Measurements from ENCODE around the gene MAL. TPM values are rescaled to one million over a fixed set of nuclear protein-coding genes. Genes with fewer than 3 reads are reported as not detected.

Gene MAL
- total and polyA plus RNA-seq, 5 donors: 4.5 to 15.5 (median 10.0) TPM

- DNase-seq (peak in 1 of 3 donors; percentile 43), ATAC-seq (peak in 1 of 2 donors; percentile 3)
- no peaks in the 10 kb centered on the region for H3K9me3 ChIP-seq (ENCODE audit: control insufficient read depth, low read length)
- H3K4me1 ChIP-seq (ENCODE audit: control insufficient read depth, insufficient read depth, low read length): peaks cover 14% of the 10 kb centered on the region
- no peaks in the 10 kb centered on the region for H3K27me3 ChIP-seq (ENCODE audit: control insufficient read depth, insufficient read depth)
- H3K4me3 ChIP-seq (ENCODE audit: low read length): no peak overlapping the region
- 46% methylated on average over 7 of the region's 7 CpGs for WGBS
- intact Hi-C loops (cut with DNase I): no loop called here
- H3K27ac ChIP-seq (ENCODE audit: low read length): peak overlapping the region; percentile 34
Measured at GRCh38 chr2:95042472-95043271, 17.2 kb downstream of the MAL start.

GRCh38 chr2:95043300-95044093 lies 18.0 kb downstream of the MAL start:
- intact Hi-C loops (cut with DNase I): no loop called here
- Histone ChIP-seq H3K27me3 (ENCODE audit: control insufficient read depth, insufficient read depth) (no peaks in the 10 kb centered on the region), H3K9me3 (ENCODE audit: control insufficient read depth, low read length) (no peaks in the 10 kb centered on the region), H3K4me3 (ENCODE audit: low read length) (no peak overlapping the region), H3K4me1 (ENCODE audit: control insufficient read depth, insufficient read depth, low read length) (peaks cover 14% of the 10 kb centered on the region), H3K27ac (ENCODE audit: low read length) (peak overlapping the region; percentile 94)
- peak; percentile 93 to 95 for ATAC-seq
- WGBS: 24% methylated on average over 17 of the region's 17 CpGs
- DNase-seq: peak; percentile 95 to 97 (median 97)

GRCh38 chr2:95044601-95045000 lies 19.1 kb downstream of the MAL start:
- no peak overlapping the region for H3K4me3 ChIP-seq (ENCODE audit: low read length)
- no peak overlapping the region for H3K27ac ChIP-seq (ENCODE audit: low read length)
- DNase-seq (no peak), ATAC-seq (no peak)
- no peaks in the 10 kb centered on the region for H3K9me3 ChIP-seq (ENCODE audit: control insufficient read depth, low read length)
- WGBS: 84% methylated on average over 5 of the region's 5 CpGs
- H3K27me3 ChIP-seq (ENCODE audit: control insufficient read depth, insufficient read depth): no peaks in the 10 kb centered on the region
- peaks cover 14% of the 10 kb centered on the region for H3K4me1 ChIP-seq (ENCODE audit: control insufficient read depth, insufficient read depth, low read length)
- intact Hi-C loops (cut with DNase I): no loop called here

GRCh38 chr2:95046371-95047112 lies 21.0 kb downstream of the MAL start:
- DNase-seq (no peak), ATAC-seq (no peak)
- Histone ChIP-seq H3K4me1 (ENCODE audit: control insufficient read depth, insufficient read depth, low read length) (peaks cover 2% of the 10 kb centered on the region), H3K27ac (ENCODE audit: low read length) (no peak overlapping the region), H3K4me3 (ENCODE audit: low read length) (no peak overlapping the region), H3K9me3 (ENCODE audit: control insufficient read depth, low read length) (no peaks in the 10 kb centered on the region), H3K27me3 (ENCODE audit: control insufficient read depth, insufficient read depth) (no peaks in the 10 kb centered on the region)
- intact Hi-C loops (cut with DNase I): no loop called here
- 90% methylated on average over 13 of the region's 13 CpGs for WGBS

GRCh38 chr2:95047629-95048510 lies 22.4 kb downstream of the MAL start:
- H3K27ac ChIP-seq (ENCODE audit: low read length): no peak overlapping the region
- no peaks in the 10 kb centered on the region for H3K27me3 ChIP-seq (ENCODE audit: control insufficient read depth, insufficient read depth)
- intact Hi-C loops (cut with DNase I): no loop called here
- peaks cover 2% of the 10 kb centered on the region for H3K4me1 ChIP-seq (ENCODE audit: control insufficient read depth, insufficient read depth, low read length)
- no peaks in the 10 kb centered on the region for H3K9me3 ChIP-seq (ENCODE audit: control insufficient read depth, low read length)
- DNase-seq (no peak), ATAC-seq (no peak)
- no peak overlapping the region for H3K4me3 ChIP-seq (ENCODE audit: low read length)
- 72% methylated on average over 17 of the region's 17 CpGs for WGBS

GRCh38 chr2:95048825-95049682 lies 23.5 kb downstream of the MAL start:
- Histone ChIP-seq H3K9me3 (ENCODE audit: control insufficient read depth, low read length) (no peaks in the 10 kb centered on the region), H3K4me1 (ENCODE audit: control insufficient read depth, insufficient read depth, low read length) (no peaks in the 10 kb centered on the region), H3K27me3 (ENCODE audit: control insufficient read depth, insufficient read depth) (no peaks in the 10 kb centered on the region), H3K27ac (ENCODE audit: low read length) (no peak overlapping the region), H3K4me3 (ENCODE audit: low read length) (no peak overlapping the region)
- WGBS: 74% methylated on average over 15 of the region's 15 CpGs
- intact Hi-C loops (cut with DNase I): no loop called here
- ATAC-seq: no peak
- no peak for DNase-seq

GRCh38 chr2:95049683-95049955 lies 24.1 kb downstream of the MAL start:
- Histone ChIP-seq H3K27me3 (ENCODE audit: control insufficient read depth, insufficient read depth) (no peaks in the 10 kb centered on the region), H3K27ac (ENCODE audit: low read length) (no peak overlapping the region), H3K4me1 (ENCODE audit: control insufficient read depth, insufficient read depth, low read length) (no peaks in the 10 kb centered on the region), H3K4me3 (ENCODE audit: low read length) (no peak overlapping the region), H3K9me3 (ENCODE audit: control insufficient read depth, low read length) (no peaks in the 10 kb centered on the region)
- 93% methylated on average over 10 of the region's 10 CpGs for WGBS
- intact Hi-C loops (cut with DNase I): no loop called here
- ATAC-seq: no peak
- no peak for DNase-seq

- no peak overlapping the region for H3K27ac ChIP-seq (ENCODE audit: low read length)
- no peaks in the 10 kb centered on the region for H3K9me3 ChIP-seq (ENCODE audit: control insufficient read depth, low read length)
- intact Hi-C loops (cut with DNase I): no loop called here
- ATAC-seq (no peak), DNase-seq (no peak)
- H3K27me3 ChIP-seq (ENCODE audit: control insufficient read depth, insufficient read depth): no peaks in the 10 kb centered on the region
- WGBS: 88% methylated on average over 6 of the region's 6 CpGs
- H3K4me3 ChIP-seq (ENCODE audit: low read length): no peak overlapping the region
- no peaks in the 10 kb centered on the region for H3K4me1 ChIP-seq (ENCODE audit: control insufficient read depth, insufficient read depth, low read length)
Measured at GRCh38 chr2:95049961-95050360, 24.5 kb downstream of the MAL start.

GRCh38 chr2:95050385-95051300 lies 25.1 kb downstream of the MAL start:
- intact Hi-C loops (cut with DNase I): no loop called here
- no peak for DNase-seq
- H3K4me1 ChIP-seq (ENCODE audit: control insufficient read depth, insufficient read depth, low read length): no peaks in the 10 kb centered on the region
- no peak overlapping the region for H3K27ac ChIP-seq (ENCODE audit: low read length)
- ATAC-seq: no peak
- no peak overlapping the region for H3K4me3 ChIP-seq (ENCODE audit: low read length)
- no peaks in the 10 kb centered on the region for H3K27me3 ChIP-seq (ENCODE audit: control insufficient read depth, insufficient read depth)
- WGBS: 54% methylated on average over 7 of the region's 7 CpGs
- H3K9me3 ChIP-seq (ENCODE audit: control insufficient read depth, low read length): no peaks in the 10 kb centered on the region
